OCI-LY1 (cell line): Measurements from ENCODE around the gene KCNIP3.

Experiments
- H2AFZ ChIP-seq: fragments of 200-600 bp; sonication (generic), shearing (Covaris generic); 2 replicates; pipeline ENCODE4 v1.6.0; 2014; ENCODE audit warnings: antibody characterized with exemption, mild to moderate bottlenecking, low read length
- H3F3A ChIP-seq: fragments of 200-600 bp; sonication (generic), shearing (Covaris generic); 2 replicates; pipeline ENCODE4 v1.6.0; 2014; ENCODE audit warnings: mild to moderate bottlenecking, antibody characterized with exemption, low read length, moderate library complexity; ENCODE audit not compliant: insufficient read depth
- H3K27ac ChIP-seq: fragments of 200-600 bp; sonication (generic); 2 replicates; pipeline ENCODE4 v1.5.1; 2014; ENCODE audit warnings: low read length, mixed run types, mild to moderate bottlenecking, low read depth; ENCODE audit not compliant: poor library complexity, severe bottlenecking
- H3K27me3 ChIP-seq: fragments of 200-600 bp; sonication (generic); 2 replicates; pipeline ENCODE4 v1.6.0; 2014; ENCODE audit warnings: antibody characterized with exemption, mild to moderate bottlenecking, low read length, moderate library complexity; ENCODE audit not compliant: insufficient read depth
- H3K36me3 ChIP-seq: fragments of 200-600 bp; sonication (generic); 2 replicates; pipeline ENCODE4 v1.6.1; 2014; ENCODE audit warnings: mild to moderate bottlenecking, antibody characterized with exemption, low read length, moderate library complexity, mixed read lengths; ENCODE audit not compliant: insufficient read depth
- H3K4me1 ChIP-seq: fragments of 200-600 bp; sonication (generic); 2 replicates; pipeline ENCODE4 v1.5.1; 2014; ENCODE audit warnings: mild to moderate bottlenecking, low read length, moderate library complexity; ENCODE audit not compliant: insufficient read depth, severe bottlenecking
- H3K4me2 ChIP-seq: fragments of 200-600 bp; sonication (generic), shearing (Covaris generic); 2 replicates; pipeline ENCODE4 v1.6.1; 2014; ENCODE audit warnings: low read length
- H3K4me3 ChIP-seq: fragments of 200-600 bp; sonication (generic); 2 replicates; pipeline ENCODE4 v1.5.1; 2014; ENCODE audit warnings: low read length, low read depth, mild to moderate bottlenecking, mixed read lengths; ENCODE audit not compliant: poor library complexity, severe bottlenecking
- H3K79me2 ChIP-seq: fragments of 200-600 bp; shearing (Covaris generic); 2 replicates; pipeline ENCODE4 v1.6.1; 2016; ENCODE audit warnings: mixed run types, low read length, mixed read lengths; ENCODE audit not compliant: insufficient read depth
- H3K9ac ChIP-seq: fragments of 200-600 bp; sonication (generic), shearing (Covaris generic); 2 replicates; pipeline ENCODE4 v1.6.1; 2014; ENCODE audit warnings: mild to moderate bottlenecking, low read length, mixed read lengths
- H3K9me2 ChIP-seq: fragments of 200-600 bp; sonication (generic), shearing (Covaris generic); 2 replicates; pipeline ENCODE4 v1.6.1; 2014; ENCODE audit warnings: low read depth, mild to moderate bottlenecking, low read length, mixed read lengths
- H3K9me3 ChIP-seq: fragments of 200-600 bp; shearing (Covaris generic); 2 replicates; pipeline ENCODE4 v1.6.1; 2014; ENCODE audit warnings: low read length, mixed read lengths
- H4K20me1 ChIP-seq: fragments of 200-600 bp; sonication (generic), shearing (Covaris generic); 2 replicates; pipeline ENCODE4 v1.6.0; 2016; ENCODE audit warnings: mild to moderate bottlenecking, low read length; ENCODE audit not compliant: insufficient read depth
- CTCF ChIP-seq: fragments of 200-600 bp; sonication (generic), shearing (Covaris generic); IDR thresholded peaks from 2 replicates; pipeline ENCODE4 v1.5.1; 2017; ENCODE audit warnings: mild to moderate bottlenecking, antibody characterized with exemption, low read length, moderate library complexity, mixed read lengths
- EZH2 ChIP-seq: fragments of 200-600 bp; sonication (generic), shearing (Covaris generic); IDR thresholded peaks from 2 replicates; pipeline ENCODE4 v1.8.0; 2017; ENCODE audit warnings: borderline replicate concordance, mixed run types, mild to moderate bottlenecking, antibody characterized with exemption, low read length, moderate library complexity, mixed read lengths

The KCNIP3 gene

GRCh38 chr2:95348609-95349567 is 51.7 kb downstream of the KCNIP3 start:
- Histone ChIP-seq H3K79me2 (no peaks in the 10 kb centered on the region), H4K20me1 (no peaks in the 10 kb centered on the region), H3K9me2 (no peaks in the 10 kb centered on the region), H3K36me3 (no peaks in the 10 kb centered on the region), H3K4me2 (no peak overlapping the region), H3K4me1 (peaks cover 7% of the 10 kb centered on the region), H3K4me3 (no peak overlapping the region), H3K9ac (no peak overlapping the region), H3K27me3 (no peaks in the 10 kb centered on the region), H3K9me3 (no peaks in the 10 kb centered on the region), H3K27ac (no peak overlapping the region), H2AFZ (no peak overlapping the region), H3F3A (no peaks in the 10 kb centered on the region)
- TF ChIP-seq EZH2 (no peak), CTCF (no peak)

GRCh38 chr2:95349568-95350322 is 52.6 kb downstream of the KCNIP3 start:
- H3K79me2 ChIP-seq: no peaks in the 10 kb centered on the region
- no peak overlapping the region for H3K27ac ChIP-seq
- H3K9me3 ChIP-seq: no peaks in the 10 kb centered on the region
- no peaks in the 10 kb centered on the region for H3F3A ChIP-seq
- TF ChIP-seq EZH2 (no peak), CTCF (no peak)
- no peaks in the 10 kb centered on the region for H3K36me3 ChIP-seq
- no peak overlapping the region for H2AFZ ChIP-seq
- H3K27me3 ChIP-seq: no peaks in the 10 kb centered on the region
- H3K4me2 ChIP-seq: no peak overlapping the region
- H3K4me1 ChIP-seq: peaks cover 7% of the 10 kb centered on the region
- H3K9me2 ChIP-seq: no peaks in the 10 kb centered on the region
- no peak overlapping the region for H3K9ac ChIP-seq
- H3K4me3 ChIP-seq: no peak overlapping the region
- no peaks in the 10 kb centered on the region for H4K20me1 ChIP-seq

- Histone ChIP-seq H3K4me2 (no peak overlapping the region), H3K27me3 (no peaks in the 10 kb centered on the region), H3K4me3 (no peak overlapping the region), H3F3A (no peaks in the 10 kb centered on the region), H3K79me2 (no peaks in the 10 kb centered on the region), H3K4me1 (peaks cover 6% of the 10 kb centered on the region), H3K9me2 (no peaks in the 10 kb centered on the region), H3K9me3 (no peaks in the 10 kb centered on the region), H2AFZ (no peak overlapping the region), H3K27ac (no peak overlapping the region), H4K20me1 (no peaks in the 10 kb centered on the region), H3K36me3 (no peaks in the 10 kb centered on the region), H3K9ac (no peak overlapping the region)
- TF ChIP-seq EZH2: no peak
- no peak for TF ChIP-seq CTCF
Measured at GRCh38 chr2:95350368-95350767, 53.2 kb downstream of the KCNIP3 start.
